Upper lobe of left lung (tissue), 4 donors: Measurements from ENCODE around the gene LXN.

ENCODE experiments used
- CTCF ChIP-seq, 6 experiments: fragments of 450-650 bp in 4 of 6; fragments of 200-600 bp in 2 of 6; sonication (generic) in 2 of 6; IDR thresholded peaks; one replicate each; pipeline ENCODE4 v1.5.1; 2016 to 2019; ENCODE audit warnings: antibody characterized with exemption in 6 of 6
- POLR2A ChIP-seq, 4 donors: fragments of 450-650 bp; IDR thresholded peaks; one replicate each; pipeline ENCODE4 v1.5.1; 2016 to 2017; ENCODE audit warnings: antibody characterized with exemption in 4 of 4, mild to moderate bottlenecking in 2 of 4

GRCh38 chr3:158631981-158632380, 40.5 kb downstream of the LXN start:
- TF ChIP-seq CTCF (IDR thresholded peaks at IDR 0.05) (no peak), POLR2A (IDR thresholded peaks at IDR 0.05) (no peak)
